Measurements from ENCODE around the gene TMEM139.
A peak's percentile ranks its signal among the peaks of the same experiment; 100 is the strongest.
"Not testable (repeated sequence)": the region's sequence is repeated elsewhere in the genome, so short reads cannot be mapped to it uniquely, and the experiment has no call there.

TMEM139 gene

GRCh38 chr7:143250199-143250598, 34.6 kb upstream of the TMEM139 start:
- H3K9me3 Mint-ChIP-seq, result peaks cover 7% of the 10 kb centered on the region
- H3K27ac Mint-ChIP-seq, result peak overlapping the region; percentile 34
- H3K27me3 Mint-ChIP-seq, result no peaks in the 10 kb centered on the region
- H3K36me3 Mint-ChIP-seq (ENCODE audit: low read depth), result peaks cover 10% of the 10 kb centered on the region
- no peak for DNase-seq
- H3K4me1 Mint-ChIP-seq (ENCODE audit: low read depth), result peaks cover 82% of the 10 kb centered on the region
- H3K4me3 Mint-ChIP-seq, result no peak overlapping the region

DNA sequence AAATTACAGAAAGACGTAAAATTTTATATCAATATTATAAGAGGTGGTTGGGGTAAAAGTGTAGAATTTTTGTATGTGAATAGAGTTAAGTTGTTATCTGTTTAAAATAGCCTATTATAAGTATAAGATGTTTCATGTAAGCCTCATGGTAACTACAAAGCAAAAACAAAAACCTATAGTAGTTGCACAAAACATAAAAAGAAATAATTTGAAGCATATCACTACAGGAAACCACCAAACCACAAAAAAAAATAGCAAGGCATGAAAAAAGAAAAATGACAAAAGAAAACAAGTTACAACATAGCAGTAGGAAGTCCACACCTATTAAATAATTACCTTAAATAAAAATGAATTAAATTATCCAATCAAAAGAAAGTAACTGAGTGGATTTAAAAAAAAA, 33.9 kb upstream of the TMEM139 start:
- Mint-ChIP-seq H3K36me3 (ENCODE audit: low read depth) (peaks cover 10% of the 10 kb centered on the region), H3K9me3 (peaks cover 7% of the 10 kb centered on the region)

DNA sequence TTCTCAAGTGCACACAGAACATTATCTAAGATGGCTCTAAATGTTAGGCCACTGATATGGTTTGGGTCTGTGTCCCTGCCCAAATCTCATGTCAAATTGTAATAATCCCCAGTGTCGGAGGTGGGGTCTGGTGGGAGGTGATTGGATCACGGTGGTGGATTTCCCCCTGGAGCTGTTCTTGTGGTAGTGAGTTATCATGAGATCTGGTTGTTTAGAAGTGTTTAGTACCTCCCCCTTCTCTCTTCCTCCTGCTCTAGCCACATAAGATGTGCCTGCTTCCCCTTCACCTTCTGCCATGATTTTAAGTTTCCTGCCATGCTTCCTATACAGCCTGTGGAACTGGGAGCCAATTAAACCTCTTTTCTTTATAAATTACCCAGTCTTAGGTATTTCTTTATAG, 32.8 kb upstream of the TMEM139 start:
- H3K27me3 Mint-ChIP-seq, result no peaks in the 10 kb centered on the region
- H3K9me3 Mint-ChIP-seq, result peaks cover 7% of the 10 kb centered on the region
- H3K4me3 Mint-ChIP-seq, result no peak overlapping the region

More for the DNA sequence above, 33.9 kb upstream of the TMEM139 start:
- no peaks in the 10 kb centered on the region for H3K27me3 Mint-ChIP-seq
- peaks cover 82% of the 10 kb centered on the region for H3K4me1 Mint-ChIP-seq (ENCODE audit: low read depth)
- H3K27ac Mint-ChIP-seq, result peak overlapping the region; percentile 51
- no peak for DNase-seq
- H3K4me3 Mint-ChIP-seq, result peak overlapping the region; percentile 1

GRCh38 chr7:143255564-143255963, 29.2 kb upstream of the TMEM139 start:
- no peak overlapping the region for H3K4me3 Mint-ChIP-seq
- H3K27me3 Mint-ChIP-seq, result no peaks in the 10 kb centered on the region
- peaks cover 76% of the 10 kb centered on the region for H3K4me1 Mint-ChIP-seq (ENCODE audit: low read depth)
- no peak for DNase-seq
- H3K36me3 Mint-ChIP-seq (ENCODE audit: low read depth), result peaks cover 9% of the 10 kb centered on the region
- H3K27ac Mint-ChIP-seq, result peak overlapping the region; percentile 24
- H3K9me3 Mint-ChIP-seq, result peaks cover 5% of the 10 kb centered on the region

More for the DNA sequence above, 32.8 kb upstream of the TMEM139 start:
- Mint-ChIP-seq H3K36me3 (ENCODE audit: low read depth) (peaks cover 10% of the 10 kb centered on the region), H3K4me1 (ENCODE audit: low read depth) (peaks cover 79% of the 10 kb centered on the region), H3K27ac (peak overlapping the region; percentile 74)
- DNase-seq, result no peak

DNA sequence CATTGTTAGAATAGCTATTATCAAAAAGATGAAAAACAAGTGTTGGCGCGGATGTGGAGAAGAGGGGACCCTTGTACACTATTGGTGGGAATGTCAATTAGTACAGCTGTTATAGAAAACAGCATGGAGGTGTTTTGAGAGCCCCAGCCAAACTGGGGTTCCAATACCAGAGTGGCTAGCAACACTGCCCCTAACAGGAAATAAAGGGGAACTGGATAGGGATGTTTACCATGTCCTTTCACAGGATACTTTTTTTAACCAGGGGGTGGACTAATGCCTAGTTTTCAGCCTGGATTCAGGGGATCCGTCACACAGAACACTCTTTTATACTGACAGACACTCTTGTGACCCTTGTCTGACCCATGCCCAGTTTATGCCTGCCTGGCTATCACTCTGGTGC, 28.4 kb upstream of the TMEM139 start:
- H3K27me3 Mint-ChIP-seq, result no peaks in the 10 kb centered on the region
- peaks cover 73% of the 10 kb centered on the region for H3K4me1 Mint-ChIP-seq (ENCODE audit: low read depth)
- no peak overlapping the region for H3K4me3 Mint-ChIP-seq
- H3K27ac Mint-ChIP-seq, result peak overlapping the region; percentile 13
- H3K9me3 Mint-ChIP-seq, result peaks cover 5% of the 10 kb centered on the region
- peaks cover 9% of the 10 kb centered on the region for H3K36me3 Mint-ChIP-seq (ENCODE audit: low read depth)
- DNase-seq, result no peak

DNA sequence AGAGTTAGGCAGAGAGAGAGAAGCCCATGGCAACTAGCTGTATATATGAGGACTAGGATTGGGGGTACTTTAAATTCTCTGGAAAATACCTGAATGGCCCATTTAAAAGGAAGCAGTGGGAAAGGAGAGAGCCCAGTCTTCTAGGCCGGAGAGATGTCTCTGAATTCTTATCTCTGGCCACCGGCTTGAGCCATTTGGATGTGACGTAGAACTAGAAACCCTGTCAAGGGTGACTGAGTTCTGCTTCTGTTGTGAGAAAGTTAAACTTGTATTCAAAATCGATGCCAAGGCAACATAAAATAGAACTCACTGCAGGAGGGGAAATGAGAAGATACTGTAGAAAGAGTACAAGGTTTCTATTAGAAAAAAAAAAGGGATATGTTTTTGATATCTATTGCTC, 27.8 kb upstream of the TMEM139 start:
- DNase-seq, result no peak
- Mint-ChIP-seq H3K4me3 (no peak overlapping the region), H3K27ac (peak overlapping the region; percentile 13), H3K4me1 (ENCODE audit: low read depth) (peaks cover 70% of the 10 kb centered on the region), H3K27me3 (no peaks in the 10 kb centered on the region), H3K36me3 (ENCODE audit: low read depth) (peaks cover 9% of the 10 kb centered on the region), H3K9me3 (peaks cover 5% of the 10 kb centered on the region)

DNA sequence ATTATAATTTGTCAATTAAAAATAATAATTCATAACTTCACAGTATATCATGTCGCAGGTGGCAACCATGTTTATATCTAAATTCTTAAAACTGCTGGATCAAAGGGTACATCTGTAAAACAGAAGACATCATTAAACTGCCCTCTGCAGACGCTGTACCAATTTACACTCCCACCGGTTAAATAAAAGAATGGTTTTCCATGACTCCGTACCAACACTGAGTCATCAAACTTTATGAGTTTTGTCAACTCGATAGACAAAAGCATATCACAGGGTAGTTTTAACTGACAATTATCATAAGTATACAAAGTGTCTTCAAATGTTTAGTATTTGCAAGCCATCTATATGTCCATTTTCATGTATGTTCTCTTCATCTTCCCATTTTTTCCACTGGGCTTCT, 27.3 kb upstream of the TMEM139 start:
- peaks cover 3% of the 10 kb centered on the region for H3K36me3 Mint-ChIP-seq (ENCODE audit: low read depth)
- peaks cover 4% of the 10 kb centered on the region for H3K9me3 Mint-ChIP-seq
- H3K27me3 Mint-ChIP-seq, result no peaks in the 10 kb centered on the region
- no peak overlapping the region for H3K4me3 Mint-ChIP-seq
- H3K4me1 Mint-ChIP-seq (ENCODE audit: low read depth), result peaks cover 70% of the 10 kb centered on the region
- H3K27ac Mint-ChIP-seq, result peak overlapping the region; percentile 45
- DNase-seq, result no peak

DNA sequence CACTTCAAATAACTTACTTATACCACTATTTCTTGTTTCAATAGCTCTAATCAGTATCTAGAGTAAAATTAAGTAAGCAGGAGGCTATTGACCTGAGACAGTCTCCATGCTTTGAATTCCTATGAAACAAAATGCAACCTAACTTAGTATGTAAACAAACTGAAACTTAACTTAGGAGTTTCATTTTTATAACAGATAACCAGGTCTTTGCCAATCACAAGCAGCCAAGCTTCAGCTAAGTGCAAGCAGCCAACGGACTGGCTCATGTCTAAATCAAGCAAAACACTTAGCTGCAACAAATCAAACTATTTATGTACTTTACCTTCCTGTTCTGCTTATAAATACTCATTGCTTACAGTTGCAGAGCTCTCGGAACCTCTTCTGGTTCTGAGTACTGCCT, 25.9 kb upstream of the TMEM139 start:
- Mint-ChIP-seq H3K4me1 (ENCODE audit: low read depth) (peaks cover 67% of the 10 kb centered on the region), H3K27ac (peak overlapping the region; percentile 86), H3K4me3 (peak overlapping the region; percentile 32), H3K9me3 (no peaks in the 10 kb centered on the region), H3K27me3 (no peaks in the 10 kb centered on the region), H3K36me3 (ENCODE audit: low read depth) (peaks cover 6% of the 10 kb centered on the region)
- no peak for DNase-seq

- Mint-ChIP-seq H3K36me3 (ENCODE audit: low read depth) (peaks cover 15% of the 10 kb centered on the region), H3K9me3 (no peaks in the 10 kb centered on the region), H3K4me3 (no peak overlapping the region), H3K27ac (peak overlapping the region; percentile 7), H3K4me1 (ENCODE audit: low read depth) (peaks cover 69% of the 10 kb centered on the region), H3K27me3 (no peaks in the 10 kb centered on the region)
- no peak for DNase-seq
Observed at GRCh38 chr7:143259765-143260164, 25.0 kb upstream of the TMEM139 start.

GRCh38 chr7:143261901-143262300, 22.9 kb upstream of the TMEM139 start:
- H3K4me1 Mint-ChIP-seq (ENCODE audit: low read depth), result peaks cover 65% of the 10 kb centered on the region
- H3K27me3 Mint-ChIP-seq, result no peaks in the 10 kb centered on the region
- no peaks in the 10 kb centered on the region for H3K9me3 Mint-ChIP-seq
- H3K27ac Mint-ChIP-seq, result peak overlapping the region; percentile 98
- H3K36me3 Mint-ChIP-seq (ENCODE audit: low read depth), result peaks cover 37% of the 10 kb centered on the region
- DNase-seq, result no peak
- peak overlapping the region; percentile 97 for H3K4me3 Mint-ChIP-seq

- peak within 1 kb of the TSS; percentile 98 for H3K27ac Mint-ChIP-seq
- peaks cover 60% of the 10 kb centered on the region for H3K4me1 Mint-ChIP-seq (ENCODE audit: low read depth)
- no peaks in the 10 kb centered on the region for H3K27me3 Mint-ChIP-seq
- H3K9me3 Mint-ChIP-seq, result no peaks in the 10 kb centered on the region
- peak; percentile 89 for DNase-seq
- peak within 1 kb of the TSS; percentile 97 for H3K4me3 Mint-ChIP-seq
- H3K36me3 Mint-ChIP-seq (ENCODE audit: low read depth), result peaks cover 53% of the 10 kb centered on the region
Observed at GRCh38 chr7:143263266-143264195, 21.2 kb upstream of the TMEM139 start, which contains the start of gene GSTK1. Gene GSTK1, plus strand, starts transcription at chr7:143263441. Its CDS starts 73 bp downstream, at chr7:143263514.

DNA sequence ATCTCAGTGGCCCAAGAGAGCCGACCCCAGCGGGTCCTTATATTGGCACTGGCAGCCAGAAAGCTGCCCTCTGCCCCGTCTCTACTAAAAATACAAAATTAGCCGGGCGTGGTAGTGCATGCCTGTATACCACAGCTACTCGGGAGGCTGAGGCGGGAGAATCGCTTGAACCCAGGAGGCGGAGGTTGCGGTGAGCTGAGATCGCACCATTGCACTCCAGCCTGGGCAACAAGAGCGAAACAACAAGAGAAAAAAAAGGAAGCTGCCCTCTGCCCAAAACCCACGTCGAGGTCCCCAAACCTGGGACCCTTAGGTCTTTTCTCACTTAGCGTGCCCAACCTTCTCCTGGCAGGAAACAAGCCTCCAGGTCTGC, 20.6 kb upstream of the TMEM139 start:
- H3K27ac Mint-ChIP-seq, result peak overlapping the region; percentile 98
- H3K27me3 Mint-ChIP-seq, DNase-seq, H3K9me3 Mint-ChIP-seq: not testable (repeated sequence)
- H3K4me3 Mint-ChIP-seq, result peak overlapping the region; percentile 97
- peaks cover 59% of the 10 kb centered on the region for H3K36me3 Mint-ChIP-seq (ENCODE audit: low read depth)
- peaks cover 57% of the 10 kb centered on the region for H3K4me1 Mint-ChIP-seq (ENCODE audit: low read depth)

- peak overlapping the region; percentile 98 for H3K27ac Mint-ChIP-seq
- H3K4me3 Mint-ChIP-seq, result peak overlapping the region; percentile 97
- no peaks in the 10 kb centered on the region for H3K9me3 Mint-ChIP-seq
- peaks cover 69% of the 10 kb centered on the region for H3K36me3 Mint-ChIP-seq (ENCODE audit: low read depth)
- H3K4me1 Mint-ChIP-seq (ENCODE audit: low read depth), result peaks cover 53% of the 10 kb centered on the region
- H3K27me3 Mint-ChIP-seq, result no peaks in the 10 kb centered on the region
- DNase-seq, result no peak
Observed at GRCh38 chr7:143265017-143265693, 19.6 kb upstream of the TMEM139 start.

DNA sequence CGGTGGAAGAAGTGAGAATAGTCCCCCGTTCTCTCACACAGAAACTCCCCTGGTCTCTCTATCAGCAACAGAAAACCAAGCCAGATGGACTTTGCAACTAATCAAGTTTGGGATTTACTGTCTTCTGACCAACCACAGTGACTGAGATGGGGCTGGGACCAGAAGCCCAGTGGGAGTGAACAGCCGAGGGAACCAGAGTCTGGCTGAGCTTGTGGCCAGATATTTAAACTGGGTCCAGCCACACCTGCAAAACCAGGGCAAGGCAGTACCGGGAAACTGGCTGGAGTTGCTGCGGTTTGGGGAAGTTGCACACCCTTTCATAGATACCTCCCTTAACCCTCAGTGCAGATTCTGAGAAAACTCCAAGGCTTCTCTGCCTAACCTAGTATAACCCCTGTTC, 15.5 kb upstream of the TMEM139 start:
- Mint-ChIP-seq H3K27me3 (no peaks in the 10 kb centered on the region), H3K27ac (peak overlapping the region; percentile 71), H3K9me3 (no peaks in the 10 kb centered on the region), H3K4me3 (no peak overlapping the region), H3K4me1 (ENCODE audit: low read depth) (peaks cover 44% of the 10 kb centered on the region), H3K36me3 (ENCODE audit: low read depth) (peaks cover 76% of the 10 kb centered on the region)
- no peak for DNase-seq

DNA sequence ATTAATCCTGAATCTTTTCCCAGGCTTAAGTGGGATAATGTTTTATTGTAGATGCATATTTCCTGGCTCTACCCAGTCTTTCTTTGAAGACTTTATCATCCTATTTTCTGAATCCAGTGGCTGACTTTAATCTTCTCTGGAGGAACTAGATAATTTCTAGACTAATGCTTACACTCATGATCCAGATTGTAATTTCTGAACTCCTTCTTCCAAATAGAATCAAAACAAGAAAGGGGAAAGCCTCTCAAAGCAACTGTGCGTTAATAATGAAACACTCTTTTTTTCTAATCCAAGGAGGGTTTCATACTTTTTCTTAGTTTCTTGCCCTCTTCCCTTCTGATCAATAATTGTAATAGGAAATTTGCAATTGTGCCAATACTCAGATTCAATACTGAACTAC, 13.5 kb upstream of the TMEM139 start:
- H3K4me1 Mint-ChIP-seq (ENCODE audit: low read depth), result peaks cover 27% of the 10 kb centered on the region
- H3K27me3 Mint-ChIP-seq, result no peaks in the 10 kb centered on the region
- H3K27ac Mint-ChIP-seq, result peak overlapping the region; percentile 54
- DNase-seq, result no peak
- peaks cover 56% of the 10 kb centered on the region for H3K36me3 Mint-ChIP-seq (ENCODE audit: low read depth)
- no peaks in the 10 kb centered on the region for H3K9me3 Mint-ChIP-seq
- H3K4me3 Mint-ChIP-seq, result no peak overlapping the region

Data from activated T-cell treated with anti-CD3 and anti-CD28 coated beads, Interleukin-2, amount 50 U/mL, for 24 hours (primary cell).